Neural cell (in vitro differentiated cells): ENCODE results near the gene P2RX6.

ENCODE experiments used
- TF ChIP-seq, protein P1 (sequence below): fragments of 450-650 bp; IDR thresholded peaks from 2 replicates; pipeline ENCODE4 v1.5.1; 2014; ENCODE audit warnings: antibody characterized with exemption, mild to moderate bottlenecking, moderate library complexity; ENCODE audit not compliant: poor library complexity, severe bottlenecking
- TF ChIP-seq, protein P2 (sequence below): IDR thresholded peaks from 2 replicates; pipeline ENCODE4 v1.6.1; 2012; ENCODE audit warnings: borderline replicate concordance

DNA sequence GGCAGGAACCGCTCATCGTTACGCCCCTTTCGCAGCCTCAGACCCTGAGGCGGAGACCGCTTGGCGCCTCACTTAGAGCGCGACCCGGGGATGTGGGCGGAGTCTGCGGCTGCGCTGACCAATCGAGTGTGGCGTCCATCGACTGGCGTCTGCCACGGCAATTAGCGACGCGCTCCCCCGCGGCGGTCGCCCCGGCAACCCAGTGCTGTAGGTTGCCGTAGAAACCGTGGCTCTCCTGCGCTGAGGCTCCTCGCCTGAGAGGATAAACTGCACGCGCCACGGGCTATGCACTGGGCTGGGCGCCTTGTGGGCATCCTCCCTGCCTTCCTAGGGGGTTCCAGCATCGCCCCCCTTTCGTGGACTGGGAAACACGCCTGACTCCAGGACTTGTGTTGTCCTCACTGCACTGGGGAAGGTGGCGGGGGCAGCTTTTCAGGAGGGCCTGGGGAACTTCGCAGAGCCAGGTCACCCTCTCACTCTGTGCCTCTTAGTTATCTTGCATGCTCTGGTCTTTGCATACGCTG is 701 bp upstream of the P2RX6 start:
- TF ChIP-seq, protein P1, sequence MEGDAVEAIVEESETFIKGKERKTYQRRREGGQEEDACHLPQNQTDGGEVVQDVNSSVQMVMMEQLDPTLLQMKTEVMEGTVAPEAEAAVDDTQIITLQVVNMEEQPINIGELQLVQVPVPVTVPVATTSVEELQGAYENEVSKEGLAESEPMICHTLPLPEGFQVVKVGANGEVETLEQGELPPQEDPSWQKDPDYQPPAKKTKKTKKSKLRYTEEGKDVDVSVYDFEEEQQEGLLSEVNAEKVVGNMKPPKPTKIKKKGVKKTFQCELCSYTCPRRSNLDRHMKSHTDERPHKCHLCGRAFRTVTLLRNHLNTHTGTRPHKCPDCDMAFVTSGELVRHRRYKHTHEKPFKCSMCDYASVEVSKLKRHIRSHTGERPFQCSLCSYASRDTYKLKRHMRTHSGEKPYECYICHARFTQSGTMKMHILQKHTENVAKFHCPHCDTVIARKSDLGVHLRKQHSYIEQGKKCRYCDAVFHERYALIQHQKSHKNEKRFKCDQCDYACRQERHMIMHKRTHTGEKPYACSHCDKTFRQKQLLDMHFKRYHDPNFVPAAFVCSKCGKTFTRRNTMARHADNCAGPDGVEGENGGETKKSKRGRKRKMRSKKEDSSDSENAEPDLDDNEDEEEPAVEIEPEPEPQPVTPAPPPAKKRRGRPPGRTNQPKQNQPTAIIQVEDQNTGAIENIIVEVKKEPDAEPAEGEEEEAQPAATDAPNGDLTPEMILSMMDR, result no peak
- TF ChIP-seq, protein P2, sequence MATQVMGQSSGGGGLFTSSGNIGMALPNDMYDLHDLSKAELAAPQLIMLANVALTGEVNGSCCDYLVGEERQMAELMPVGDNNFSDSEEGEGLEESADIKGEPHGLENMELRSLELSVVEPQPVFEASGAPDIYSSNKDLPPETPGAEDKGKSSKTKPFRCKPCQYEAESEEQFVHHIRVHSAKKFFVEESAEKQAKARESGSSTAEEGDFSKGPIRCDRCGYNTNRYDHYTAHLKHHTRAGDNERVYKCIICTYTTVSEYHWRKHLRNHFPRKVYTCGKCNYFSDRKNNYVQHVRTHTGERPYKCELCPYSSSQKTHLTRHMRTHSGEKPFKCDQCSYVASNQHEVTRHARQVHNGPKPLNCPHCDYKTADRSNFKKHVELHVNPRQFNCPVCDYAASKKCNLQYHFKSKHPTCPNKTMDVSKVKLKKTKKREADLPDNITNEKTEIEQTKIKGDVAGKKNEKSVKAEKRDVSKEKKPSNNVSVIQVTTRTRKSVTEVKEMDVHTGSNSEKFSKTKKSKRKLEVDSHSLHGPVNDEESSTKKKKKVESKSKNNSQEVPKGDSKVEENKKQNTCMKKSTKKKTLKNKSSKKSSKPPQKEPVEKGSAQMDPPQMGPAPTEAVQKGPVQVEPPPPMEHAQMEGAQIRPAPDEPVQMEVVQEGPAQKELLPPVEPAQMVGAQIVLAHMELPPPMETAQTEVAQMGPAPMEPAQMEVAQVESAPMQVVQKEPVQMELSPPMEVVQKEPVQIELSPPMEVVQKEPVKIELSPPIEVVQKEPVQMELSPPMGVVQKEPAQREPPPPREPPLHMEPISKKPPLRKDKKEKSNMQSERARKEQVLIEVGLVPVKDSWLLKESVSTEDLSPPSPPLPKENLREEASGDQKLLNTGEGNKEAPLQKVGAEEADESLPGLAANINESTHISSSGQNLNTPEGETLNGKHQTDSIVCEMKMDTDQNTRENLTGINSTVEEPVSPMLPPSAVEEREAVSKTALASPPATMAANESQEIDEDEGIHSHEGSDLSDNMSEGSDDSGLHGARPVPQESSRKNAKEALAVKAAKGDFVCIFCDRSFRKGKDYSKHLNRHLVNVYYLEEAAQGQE, result peak; percentile 47
